ENCODE measurements around the gene SLC37A1.

DNA sequence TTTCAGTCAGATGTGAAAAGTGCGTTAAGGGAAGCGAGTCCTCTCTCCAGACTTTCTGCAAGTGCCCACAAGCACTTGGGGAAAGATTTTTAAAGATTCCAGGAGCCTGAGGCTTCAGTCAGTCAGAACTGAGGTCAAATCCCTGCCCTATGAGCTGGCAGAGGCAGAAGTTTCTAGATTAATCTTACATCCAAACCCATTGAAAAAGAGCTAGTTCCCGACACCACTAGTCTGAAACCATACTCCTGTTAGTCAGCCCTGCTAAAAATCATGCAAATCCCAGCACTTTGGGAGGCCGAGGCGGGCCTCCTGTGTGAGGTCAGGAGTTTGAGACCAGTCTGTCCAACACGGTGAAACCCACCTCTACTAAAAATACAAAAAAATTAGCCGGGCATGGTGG is 38.6 kb upstream of the SLC37A1 start:
- TF ChIP-seq, protein P1, sequence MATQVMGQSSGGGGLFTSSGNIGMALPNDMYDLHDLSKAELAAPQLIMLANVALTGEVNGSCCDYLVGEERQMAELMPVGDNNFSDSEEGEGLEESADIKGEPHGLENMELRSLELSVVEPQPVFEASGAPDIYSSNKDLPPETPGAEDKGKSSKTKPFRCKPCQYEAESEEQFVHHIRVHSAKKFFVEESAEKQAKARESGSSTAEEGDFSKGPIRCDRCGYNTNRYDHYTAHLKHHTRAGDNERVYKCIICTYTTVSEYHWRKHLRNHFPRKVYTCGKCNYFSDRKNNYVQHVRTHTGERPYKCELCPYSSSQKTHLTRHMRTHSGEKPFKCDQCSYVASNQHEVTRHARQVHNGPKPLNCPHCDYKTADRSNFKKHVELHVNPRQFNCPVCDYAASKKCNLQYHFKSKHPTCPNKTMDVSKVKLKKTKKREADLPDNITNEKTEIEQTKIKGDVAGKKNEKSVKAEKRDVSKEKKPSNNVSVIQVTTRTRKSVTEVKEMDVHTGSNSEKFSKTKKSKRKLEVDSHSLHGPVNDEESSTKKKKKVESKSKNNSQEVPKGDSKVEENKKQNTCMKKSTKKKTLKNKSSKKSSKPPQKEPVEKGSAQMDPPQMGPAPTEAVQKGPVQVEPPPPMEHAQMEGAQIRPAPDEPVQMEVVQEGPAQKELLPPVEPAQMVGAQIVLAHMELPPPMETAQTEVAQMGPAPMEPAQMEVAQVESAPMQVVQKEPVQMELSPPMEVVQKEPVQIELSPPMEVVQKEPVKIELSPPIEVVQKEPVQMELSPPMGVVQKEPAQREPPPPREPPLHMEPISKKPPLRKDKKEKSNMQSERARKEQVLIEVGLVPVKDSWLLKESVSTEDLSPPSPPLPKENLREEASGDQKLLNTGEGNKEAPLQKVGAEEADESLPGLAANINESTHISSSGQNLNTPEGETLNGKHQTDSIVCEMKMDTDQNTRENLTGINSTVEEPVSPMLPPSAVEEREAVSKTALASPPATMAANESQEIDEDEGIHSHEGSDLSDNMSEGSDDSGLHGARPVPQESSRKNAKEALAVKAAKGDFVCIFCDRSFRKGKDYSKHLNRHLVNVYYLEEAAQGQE (IDR thresholded peaks at IDR 0.05; ENCODE audit: insufficient replicate concordance, low read depth) = no peak
- TF ChIP-seq, protein P2, sequence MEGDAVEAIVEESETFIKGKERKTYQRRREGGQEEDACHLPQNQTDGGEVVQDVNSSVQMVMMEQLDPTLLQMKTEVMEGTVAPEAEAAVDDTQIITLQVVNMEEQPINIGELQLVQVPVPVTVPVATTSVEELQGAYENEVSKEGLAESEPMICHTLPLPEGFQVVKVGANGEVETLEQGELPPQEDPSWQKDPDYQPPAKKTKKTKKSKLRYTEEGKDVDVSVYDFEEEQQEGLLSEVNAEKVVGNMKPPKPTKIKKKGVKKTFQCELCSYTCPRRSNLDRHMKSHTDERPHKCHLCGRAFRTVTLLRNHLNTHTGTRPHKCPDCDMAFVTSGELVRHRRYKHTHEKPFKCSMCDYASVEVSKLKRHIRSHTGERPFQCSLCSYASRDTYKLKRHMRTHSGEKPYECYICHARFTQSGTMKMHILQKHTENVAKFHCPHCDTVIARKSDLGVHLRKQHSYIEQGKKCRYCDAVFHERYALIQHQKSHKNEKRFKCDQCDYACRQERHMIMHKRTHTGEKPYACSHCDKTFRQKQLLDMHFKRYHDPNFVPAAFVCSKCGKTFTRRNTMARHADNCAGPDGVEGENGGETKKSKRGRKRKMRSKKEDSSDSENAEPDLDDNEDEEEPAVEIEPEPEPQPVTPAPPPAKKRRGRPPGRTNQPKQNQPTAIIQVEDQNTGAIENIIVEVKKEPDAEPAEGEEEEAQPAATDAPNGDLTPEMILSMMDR (IDR thresholded peaks at IDR 0.05; ENCODE audit: insufficient read depth, low read length) = no peak
- TF ChIP-seq POLR2AphosphoS5 (IDR thresholded peaks at IDR 0.05; ENCODE audit: low read depth) (no peak), SPI1 (IDR thresholded peaks at IDR 0.05; ENCODE audit: borderline replicate concordance, low read depth) (no peak)
